HG03025 (cell line): ENCODE results near the gene RBMX.

Experiments
- ATAC-seq: cut with Tn5 transposase; IDR thresholded peaks from one replicate; pipeline ENCODE4 v1.9.1; 2021; ENCODE audit warnings: mild to moderate bottlenecking, moderate library complexity; ENCODE audit not compliant: unreplicated experiment, low FRiP score

The RBMX gene

DNA sequence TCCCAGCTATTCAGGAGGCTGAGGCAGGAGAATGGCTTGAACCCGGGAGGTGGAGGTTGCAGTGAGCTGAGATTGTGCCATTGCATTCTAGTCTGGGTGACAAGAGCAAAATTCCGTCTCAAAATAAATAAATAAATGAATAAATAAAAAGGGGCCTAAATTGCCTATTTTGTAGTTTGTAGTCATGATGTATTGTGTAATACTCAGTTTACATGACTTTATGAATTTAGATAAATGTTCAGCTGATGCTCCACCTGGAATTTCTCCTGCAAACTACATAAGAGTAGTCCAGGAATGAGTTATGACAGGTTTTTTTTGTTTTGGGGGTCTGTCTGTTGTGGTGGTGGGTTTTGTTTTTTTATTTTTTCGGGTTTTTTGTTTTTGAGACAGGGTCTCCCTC is 31.1 kb downstream of the RBMX start:
- ATAC-seq = no peak

DNA sequence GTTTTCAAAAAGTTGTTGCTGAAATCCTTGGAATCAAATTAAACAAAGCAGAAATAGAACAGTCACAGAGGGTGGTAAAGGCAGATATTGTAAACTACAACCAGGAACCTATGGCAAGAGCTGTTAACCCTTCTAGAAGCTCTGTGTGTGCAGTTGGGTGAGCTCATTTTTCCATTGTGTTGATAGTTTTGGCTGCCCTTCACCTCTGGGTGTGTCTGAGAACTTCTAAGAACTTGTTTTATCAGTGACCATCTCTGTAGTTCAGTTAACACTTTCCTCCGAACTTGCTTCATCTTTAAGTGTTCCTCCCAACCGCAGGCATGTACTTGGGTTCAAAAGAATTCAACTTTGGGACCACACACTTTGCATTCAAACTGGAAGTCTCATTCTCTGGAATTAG is 32.7 kb downstream of the RBMX start:
- no peak for ATAC-seq

DNA sequence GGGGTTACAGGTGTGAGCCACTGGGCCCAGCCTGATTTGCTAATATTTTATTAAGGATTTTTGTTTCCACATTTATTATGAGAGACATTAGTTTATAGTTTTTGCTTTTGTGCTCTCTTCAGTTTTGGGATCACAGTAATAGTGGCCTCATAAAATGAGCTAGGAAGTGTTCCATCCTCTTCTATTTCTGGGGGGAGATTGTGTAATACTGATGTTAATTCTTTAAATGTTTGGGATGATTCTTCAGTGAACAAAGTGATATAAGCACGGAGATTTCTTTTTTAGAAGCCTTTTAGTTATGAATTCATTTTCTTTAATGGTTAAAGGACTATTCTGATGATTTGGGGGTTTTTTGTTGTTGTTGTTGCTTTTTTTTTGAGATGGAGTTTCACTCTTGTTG is 41.3 kb downstream of the RBMX start:
- ATAC-seq = no peak

DNA sequence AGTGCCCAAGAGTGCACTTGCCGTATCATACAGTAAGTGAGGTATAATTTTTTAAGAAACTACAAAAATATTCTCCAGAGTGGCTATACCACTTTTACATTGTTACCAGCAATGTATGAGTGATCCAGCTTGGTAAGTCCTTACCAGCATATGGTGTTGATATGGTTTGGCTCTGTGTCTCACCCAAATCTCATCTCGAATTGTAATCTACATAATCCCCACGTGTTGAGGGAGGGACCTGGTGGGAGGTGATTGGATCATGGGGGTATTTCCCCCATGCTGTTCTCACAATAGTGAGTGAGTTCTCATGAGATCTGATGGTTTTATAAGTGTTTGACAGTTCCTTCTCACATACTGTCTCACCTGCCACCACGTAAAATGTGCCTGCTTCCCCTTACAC is 44.8 kb downstream of the RBMX start:
- no peak for ATAC-seq

DNA sequence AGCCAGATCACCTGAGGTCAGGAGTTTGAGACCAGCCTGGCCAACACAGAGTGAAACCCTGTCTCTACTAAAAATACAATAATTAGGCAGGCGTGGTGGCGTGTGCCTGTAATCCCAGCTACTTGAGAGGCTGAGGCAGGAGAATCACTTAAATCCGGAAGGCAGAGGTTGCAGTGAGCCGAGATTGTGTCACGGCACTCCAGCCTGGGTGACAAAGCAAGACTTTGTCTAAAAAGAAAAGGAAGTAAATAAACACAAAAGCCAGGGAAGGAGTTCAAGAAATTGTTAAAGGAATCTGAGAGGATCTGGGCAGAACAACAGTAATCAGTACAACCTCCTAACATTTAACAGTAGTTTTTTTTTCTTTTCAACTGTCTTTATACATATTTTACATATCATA is 51.1 kb downstream of the RBMX start:
- ATAC-seq = no peak

DNA sequence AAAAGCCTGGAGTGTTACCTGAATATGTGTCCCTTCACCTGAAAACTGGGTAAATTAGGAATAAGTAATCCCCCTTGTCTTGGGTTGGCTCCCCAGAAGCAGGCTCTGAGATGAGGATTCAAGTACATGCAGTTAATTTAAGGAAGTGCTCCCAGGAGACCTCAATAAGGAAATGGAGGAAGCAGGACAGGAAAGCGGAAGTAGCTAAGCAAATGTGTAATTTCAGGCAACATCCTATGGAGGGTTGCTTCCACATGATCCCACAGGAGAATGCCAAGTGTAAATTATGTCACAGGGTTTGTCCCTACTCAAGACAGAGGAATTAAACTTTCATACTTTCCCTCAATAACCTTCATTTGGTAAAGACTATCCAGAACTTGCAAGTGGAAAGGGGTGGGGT is 51.7 kb downstream of the RBMX start:
- no peak for ATAC-seq

DNA sequence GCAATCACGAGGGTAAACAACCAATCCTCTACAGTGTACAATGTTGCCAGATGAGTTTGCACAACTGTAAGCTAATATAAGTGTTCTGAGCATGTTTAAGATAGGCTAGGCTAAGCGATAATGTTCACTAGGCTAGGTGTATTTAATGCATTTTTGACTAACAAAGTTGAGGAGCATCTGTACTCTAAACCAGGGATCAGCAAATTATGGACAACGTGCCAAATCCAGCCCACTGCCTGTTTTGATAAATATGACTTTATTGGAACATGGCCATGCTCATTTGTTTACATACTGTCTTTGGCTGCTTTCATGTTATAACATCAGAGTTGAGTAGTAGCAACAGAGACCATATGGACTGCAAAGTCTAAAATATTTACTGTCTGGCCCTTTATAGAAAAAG is 53.5 kb downstream of the RBMX start:
- no peak for ATAC-seq

DNA sequence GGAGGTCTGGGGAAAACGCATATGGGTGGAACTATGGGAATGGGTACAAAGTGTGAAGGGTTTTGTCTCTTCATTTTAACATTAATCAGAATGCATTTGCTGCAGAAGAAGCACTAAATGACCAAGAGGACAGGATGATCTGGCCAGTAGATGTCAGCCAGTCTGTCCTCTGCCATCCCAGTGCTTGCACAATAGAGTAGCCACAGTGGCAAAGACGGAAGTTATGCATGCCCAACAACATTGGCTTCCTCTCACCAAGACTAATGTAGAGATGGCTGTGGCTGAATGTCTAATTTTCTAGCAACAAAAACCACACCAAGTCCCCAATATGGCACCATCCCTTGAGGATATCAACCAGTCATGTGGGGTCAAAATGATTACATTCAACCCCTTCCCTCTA is 54.8 kb downstream of the RBMX start:
- ATAC-seq = no peak
